Spleen (tissue), 11 donors: ENCODE measurements around the gene ANXA7. TPM values are rescaled to one million over a fixed set of nuclear protein-coding genes. Genes with fewer than 3 reads are reported as not detected.
A peak's percentile ranks its signal among the peaks of the same experiment; 100 is the strongest.

Experiments used
- DNase-seq: peaks from one replicate; pipeline ENCODE4 v3.0.0-alpha.2; 2020
- H3K27ac ChIP-seq, 8 donors: fragments of 200-600 bp; sonication (generic) in 7 of 8; 1 replicate in 4 of 8; 2 replicates in 4 of 8; pipeline versions ENCODE4 v1.5.0 to v1.8.0; 2016 to 2021; ENCODE audit warnings: inconsistent platforms in 4 of 8, mild to moderate bottlenecking in 4 of 8, moderate library complexity in 1 of 8
- H3K27me3 ChIP-seq, 7 donors: fragments of 200-600 bp; sonication (generic) in 6 of 7; replicated peaks in 1 of 7; 1 replicate in 4 of 7; 2 replicates in 3 of 7; pipeline versions ENCODE4 v1.5.0 to v1.8.0; 2016 to 2021; ENCODE audit warnings: inconsistent platforms in 3 of 7, mild to moderate bottlenecking in 1 of 7
- H3K36me3 ChIP-seq, 6 donors: fragments of 200-600 bp; sonication (generic) in 5 of 6; 1 replicate in 4 of 6; 2 replicates in 2 of 6; pipeline versions ENCODE4 v1.5.0 to v1.8.0; 2016 to 2021; ENCODE audit warnings: inconsistent platforms in 2 of 6
- H3K4me1 ChIP-seq, 6 donors: fragments of 200-600 bp; sonication (generic) in 5 of 6; 1 replicate in 3 of 6; 2 replicates in 3 of 6; pipeline versions ENCODE4 v1.5.0 to v1.8.0; 2016 to 2021; ENCODE audit warnings: inconsistent platforms in 3 of 6
- H3K4me3 ChIP-seq, 8 donors: fragments of 200-600 bp; sonication (generic) in 7 of 8; 1 replicate in 4 of 8; 2 replicates in 4 of 8; pipeline versions ENCODE4 v1.5.0 to v1.8.0; 2016 to 2021; ENCODE audit warnings: inconsistent platforms in 4 of 8, mild to moderate bottlenecking in 4 of 8, moderate library complexity in 2 of 8
- H3K9me3 ChIP-seq, 8 donors: fragments of 200-600 bp; sonication (generic) in 7 of 8; 1 replicate in 4 of 8; 2 replicates in 4 of 8; pipeline versions ENCODE4 v1.5.0 to v1.8.0; 2016 to 2021; ENCODE audit warnings: inconsistent platforms in 4 of 8
- POLR2A ChIP-seq, 3 donors: fragments of 450-650 bp; IDR thresholded peaks; one replicate each; pipeline ENCODE4 v1.5.1; 2017; ENCODE audit warnings: antibody characterized with exemption in 3 of 3, mild to moderate bottlenecking in 1 of 3
- POLR2AphosphoS5 ChIP-seq, 3 donors: sonication (generic); formaldehyde crosslinking; IDR thresholded peaks; one replicate each; pipeline ENCODE4 v1.5.1; 2017; ENCODE audit warnings: antibody characterized with exemption in 3 of 3
- WGBS, 5 donors: extraction: QIAGEN DNeasy Blood & Tissue Kit in 3 of 5; methylation state at CpG; one replicate each; pipeline versions ENCODE4 v1.1.5 to v1.1.7; 2013 to 2018; 5-methylcytosine and 5-hydroxymethylcytosine counted together
- intact Hi-C: fragments of 100-400 bp; cut with DNase I; formaldehyde crosslinking; loops from one replicate; pipeline ENCODE4 v1.15.0; 2023; ENCODE audit warnings: low total_unique reads
- polyA plus RNA-seq, 3 donors: library from polyadenylated mRNA; stranded (reverse); fragments of 200-250 nt; gene quantifications; one replicate each; pipeline ENCODE4 v1.2.1, GENCODE V29; 2013
- total RNA-seq, 7 donors: library from RNA; depleted of rRNA in 3 of 7; stranded (reverse); fragments of >200 nt in 3 of 7; fragmentation: NEBNext Ultra II Directional in 4 of 7; extraction: Animal tissue kit (Norgen Biotek cat#: 25700) in 4 of 7; gene quantifications; one replicate each; pipeline versions ENCODE4 v1.1.0 to v1.2.1, GENCODE V29; 2016 to 2021
- TF ChIP-seq, protein P1 (sequence below), 11 experiments: fragments of 200-600 bp in 7 of 11; fragments of 450-650 bp in 4 of 11; sonication (generic) in 4 of 11; IDR thresholded peaks in 8 of 11; conservative IDR thresholded peaks in 3 of 11; 1 replicate in 7 of 11; 2 replicates in 4 of 11; pipeline versions ENCODE4 v1.4.0 to v1.8.0; 2016 to 2021; ENCODE audit warnings: antibody characterized with exemption in 11 of 11, inconsistent platforms in 4 of 11, mild to moderate bottlenecking in 1 of 11
- donor health status: healthy with polysubstance abuse.
- donor health status: DM: no; HTN: no; CAD: no; lungs with moderate emphysema.
- donor health status: DM: no; HTN: no; CAD: no.
- donor health status: Bipolar disorder and iron deficiency.
- donor health status: healthy.
- donor health status: DM: no; HTN: no; CAD: no.
- donor health status: DM: yes; HTN: yes; CAD: no.

The ANXA7 gene
- total and polyA plus RNA-seq, 10 donors, result 40.1 to 118 (median 93.8) TPM

DNA sequence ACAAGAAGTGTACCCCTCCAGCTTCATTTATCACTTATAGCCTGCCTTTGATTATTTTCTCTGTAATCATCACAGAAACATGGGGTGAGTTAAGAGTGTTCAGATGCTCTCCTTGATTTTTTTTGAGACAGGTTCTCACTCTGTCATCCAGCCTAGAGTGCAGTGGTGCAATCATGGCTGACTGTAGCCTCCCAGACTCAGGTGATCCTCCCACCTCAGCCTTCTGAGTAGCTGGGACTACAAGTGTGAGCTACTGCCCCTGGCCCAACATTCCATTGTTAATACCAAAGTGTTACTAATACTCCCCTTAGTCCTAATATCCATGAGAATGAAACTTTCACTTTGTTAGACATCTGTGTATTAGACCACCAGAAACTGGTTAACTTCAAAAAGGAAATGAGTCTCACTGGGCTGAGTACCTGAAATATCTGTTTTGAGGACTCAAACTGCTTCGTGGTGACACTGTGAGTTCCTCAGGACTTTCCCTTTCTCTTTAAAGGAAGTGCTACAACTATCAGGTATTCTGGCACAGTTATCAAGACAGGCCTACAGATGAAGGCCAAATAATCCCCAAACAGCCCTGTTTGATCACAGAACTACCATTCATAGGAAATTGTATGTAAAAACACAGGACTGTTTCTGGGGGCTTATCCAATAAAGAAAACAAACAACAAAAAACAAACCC lies 34.7 kb downstream of the ANXA7 start:
- Histone ChIP-seq H3K4me1 (no peaks in the 10 kb centered on the region), H3K9me3 (no peaks in the 10 kb centered on the region), H3K36me3 (peaks cover 3 to 100% (median 85%) of the 10 kb centered on the region in 6 donors), H3K27ac (peak overlapping the region in 1 of 8 donors; percentile 34), H3K4me3 (no peak overlapping the region), H3K27me3 (no peaks in the 10 kb centered on the region)
- no peak for TF ChIP-seq POLR2A (IDR thresholded peaks at IDR 0.05)
- intact Hi-C loops, result no loop called here
- WGBS, 5 donors, result 34 to 43% (median 39%) methylated on average over 1 of the region's 1 CpG
- no peak for DNase-seq

DNA sequence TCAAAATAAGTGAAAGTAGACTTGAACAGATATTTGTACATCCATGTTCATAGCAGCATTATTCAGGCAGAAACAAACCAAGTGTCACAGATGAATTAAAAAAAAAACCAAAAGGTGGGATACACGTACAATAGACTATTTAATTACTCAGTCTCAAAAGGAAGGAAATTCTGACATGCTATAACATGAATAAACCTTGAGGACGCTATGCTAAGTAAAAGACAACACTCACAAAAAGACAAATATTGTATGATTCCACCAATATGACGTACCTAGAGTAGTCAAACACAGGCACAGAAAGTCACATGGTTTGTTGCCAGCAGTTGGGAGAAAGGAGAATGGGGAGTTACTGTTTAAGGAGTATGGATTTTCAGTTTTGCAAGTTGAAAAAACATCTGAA lies 37.2 kb downstream of the ANXA7 start:
- H3K36me3 ChIP-seq, result peaks cover 3 to 99% (median 75%) of the 10 kb centered on the region in 6 donors

DNA sequence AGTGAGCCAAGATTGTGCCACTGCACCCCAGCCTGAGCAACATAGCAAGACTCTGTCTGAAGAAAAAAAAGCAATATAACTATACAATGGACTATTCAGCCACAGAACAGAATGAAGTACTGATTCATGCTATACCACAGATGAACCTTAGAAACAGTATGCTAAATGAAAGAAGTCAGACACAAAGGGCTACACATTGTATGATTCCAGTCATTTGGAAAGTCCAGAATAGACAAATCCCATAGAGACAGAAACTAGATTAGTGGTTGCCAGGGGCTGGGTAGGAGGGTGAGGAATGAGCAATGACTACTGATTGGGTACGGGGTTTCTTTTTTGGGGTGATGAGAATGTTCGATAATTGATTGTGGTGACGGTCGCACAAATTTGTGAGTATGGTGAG lies 45.6 kb downstream of the ANXA7 start:
- no peak overlapping the region for H3K27ac ChIP-seq
- no peaks in the 10 kb centered on the region for H3K9me3 ChIP-seq
- H3K4me3 ChIP-seq, result no peak overlapping the region
- no peaks in the 10 kb centered on the region for H3K27me3 ChIP-seq
- intact Hi-C loops, result no loop called here
- 90 to 94% (median 92%) methylated on average over 4 of the region's 4 CpGs for WGBS, 5 donors
- no peak for DNase-seq
- TF ChIP-seq POLR2AphosphoS5 (IDR thresholded peaks at IDR 0.05) (no peak), POLR2A (IDR thresholded peaks at IDR 0.05) (no peak)
- TF ChIP-seq, protein P1, sequence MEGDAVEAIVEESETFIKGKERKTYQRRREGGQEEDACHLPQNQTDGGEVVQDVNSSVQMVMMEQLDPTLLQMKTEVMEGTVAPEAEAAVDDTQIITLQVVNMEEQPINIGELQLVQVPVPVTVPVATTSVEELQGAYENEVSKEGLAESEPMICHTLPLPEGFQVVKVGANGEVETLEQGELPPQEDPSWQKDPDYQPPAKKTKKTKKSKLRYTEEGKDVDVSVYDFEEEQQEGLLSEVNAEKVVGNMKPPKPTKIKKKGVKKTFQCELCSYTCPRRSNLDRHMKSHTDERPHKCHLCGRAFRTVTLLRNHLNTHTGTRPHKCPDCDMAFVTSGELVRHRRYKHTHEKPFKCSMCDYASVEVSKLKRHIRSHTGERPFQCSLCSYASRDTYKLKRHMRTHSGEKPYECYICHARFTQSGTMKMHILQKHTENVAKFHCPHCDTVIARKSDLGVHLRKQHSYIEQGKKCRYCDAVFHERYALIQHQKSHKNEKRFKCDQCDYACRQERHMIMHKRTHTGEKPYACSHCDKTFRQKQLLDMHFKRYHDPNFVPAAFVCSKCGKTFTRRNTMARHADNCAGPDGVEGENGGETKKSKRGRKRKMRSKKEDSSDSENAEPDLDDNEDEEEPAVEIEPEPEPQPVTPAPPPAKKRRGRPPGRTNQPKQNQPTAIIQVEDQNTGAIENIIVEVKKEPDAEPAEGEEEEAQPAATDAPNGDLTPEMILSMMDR (IDR thresholded peaks at IDR 0.05 in 8 of 11, conservative IDR thresholded peaks at IDR 0.05 in 3 of 11), result no peak
- no peaks in the 10 kb centered on the region for H3K4me1 ChIP-seq
- H3K36me3 ChIP-seq, result peaks cover 0 to 95% (median 31%) of the 10 kb centered on the region in 6 donors

More for the DNA sequence above, 37.2 kb downstream of the ANXA7 start:
- 75 to 88% (median 81%) methylated on average over 3 of the region's 3 CpGs for WGBS, 5 donors
- no peaks in the 10 kb centered on the region for H3K9me3 ChIP-seq
- no peaks in the 10 kb centered on the region for H3K27me3 ChIP-seq
- intact Hi-C loops, result no loop called here
- no peak overlapping the region for H3K27ac ChIP-seq
- no peak overlapping the region for H3K4me3 ChIP-seq
- no peak for DNase-seq
- no peaks in the 10 kb centered on the region for H3K4me1 ChIP-seq
- TF ChIP-seq POLR2A (IDR thresholded peaks at IDR 0.05) (no peak), POLR2AphosphoS5 (IDR thresholded peaks at IDR 0.05) (no peak)
- TF ChIP-seq, protein P1 (IDR thresholded peaks at IDR 0.05 in 8 of 11, conservative IDR thresholded peaks at IDR 0.05 in 3 of 11), result no peak

DNA sequence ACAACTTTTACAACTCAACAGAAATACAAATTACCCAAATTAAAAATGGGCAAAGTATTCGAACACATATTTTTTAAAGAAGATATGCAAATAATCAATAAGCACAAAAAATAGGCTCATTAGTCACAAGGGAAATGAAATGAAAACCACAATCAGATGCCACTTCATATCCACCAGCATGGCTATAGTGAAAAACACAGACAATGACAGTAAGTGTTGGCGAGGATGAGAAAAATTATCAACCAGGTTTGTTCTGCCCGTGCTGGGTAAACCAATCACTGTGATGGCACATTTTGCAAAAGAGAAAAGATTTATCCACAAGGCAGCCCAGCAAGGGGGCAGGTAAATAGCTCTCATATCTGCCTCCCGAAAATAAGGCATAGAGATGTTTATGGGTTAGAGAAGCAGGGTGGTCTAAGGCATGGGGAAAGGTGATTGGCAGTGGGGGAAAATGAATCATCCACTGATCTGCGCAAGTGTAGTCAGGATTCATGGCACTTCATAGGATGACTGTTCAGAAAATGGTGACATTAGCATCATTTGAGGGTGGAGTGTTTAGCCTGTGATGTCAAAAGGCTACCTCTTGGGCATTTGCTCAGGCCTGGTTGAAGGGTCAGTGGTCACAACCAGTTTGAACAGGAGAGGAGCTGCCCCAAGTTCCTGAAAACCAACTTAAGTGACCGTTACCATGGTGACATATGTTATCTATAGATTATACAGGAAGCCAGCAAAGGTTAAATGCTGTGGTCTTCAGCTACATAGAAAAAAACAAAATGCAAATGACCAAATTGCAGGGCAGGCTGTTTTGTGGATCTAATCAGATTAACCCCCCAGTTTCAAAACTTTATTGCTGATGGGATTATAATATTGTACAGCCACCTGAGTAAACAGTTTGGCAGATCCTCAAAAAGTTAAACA lies 47.2 kb downstream of the ANXA7 start:
- DNase-seq, result no peak
- WGBS, 5 donors, result 78 to 92% (median 87%) methylated on average over 6 of the region's 6 CpGs
- Histone ChIP-seq H3K27ac (no peak overlapping the region), H3K9me3 (peaks cover 0 to 4% (median 0%) of the 10 kb centered on the region in 8 donors), H3K36me3 (peaks cover 0 to 79% (median 28%) of the 10 kb centered on the region in 6 donors), H3K4me3 (no peak overlapping the region), H3K27me3 (no peaks in the 10 kb centered on the region), H3K4me1 (no peaks in the 10 kb centered on the region)
- intact Hi-C loops, result no loop called here
- TF ChIP-seq POLR2AphosphoS5 (IDR thresholded peaks at IDR 0.05) (no peak), POLR2A (IDR thresholded peaks at IDR 0.05) (no peak)
- TF ChIP-seq, protein P1 (IDR thresholded peaks at IDR 0.05 in 8 of 11, conservative IDR thresholded peaks at IDR 0.05 in 3 of 11), result no peak
